IMR-90 (cell line): ENCODE data around the gene COL5A1. TPM values are rescaled to one million over a fixed set of nuclear protein-coding genes. Genes with fewer than 3 reads are reported as not detected.

Source experiments
- ATAC-seq: fragments of 200-7000 bp; cut with Tn5 transposase; 2 replicates; pipeline ENCODE4 v1.9.1; 2020; ENCODE audit warnings: low read depth, mild to moderate bottlenecking, moderate library complexity
- BruUV-seq: library from RNA; stranded (reverse); fragments of 400-500 nt; replicated peaks from 2 replicates; lab custom pipeline; 2021; lab: Mats Ljungman, UMichigan
- CTCF ChIA-PET: fragments of 300-600 bp; formaldehyde crosslinking; extraction: SDS; loops from one replicate; lab custom pipeline; 2021; ENCODE audit warnings: antibody characterized with exemption; lab: Yijun Ruan, JAX
- POLR2A ChIA-PET: fragments of 300-600 bp; sonication (Branson Sonifier 250); formaldehyde crosslinking; loops from one replicate; lab custom pipeline; 2022; ENCODE audit warnings: antibody characterized with exemption; ENCODE audit not compliant: unreplicated experiment; lab: Charles Lee
- DNase-seq: peaks from one replicate; pipeline ENCODE4 v3.0.0; 2013
- H2AFZ ChIP-seq: replicated peaks from 2 replicates; pipeline ENCODE3; 2013; ENCODE audit warnings: low read length, mild to moderate bottlenecking; ENCODE audit not compliant: poor library complexity
- H2AK5ac ChIP-seq: 2 replicates; pipeline ENCODE4 v1.6.1; 2013; ENCODE audit warnings: low read depth, low read length, inconsistent platforms
- H2AK9ac ChIP-seq: replicated peaks from 2 replicates; pipeline ENCODE3; 2013; ENCODE audit warnings: mild to moderate bottlenecking, low read depth, low read length, moderate library complexity; ENCODE audit not compliant: poor library complexity
- H2BK120ac ChIP-seq: 2 replicates; pipeline ENCODE4 v1.6.1; 2013; ENCODE audit warnings: low read depth, low read length, inconsistent platforms
- H2BK15ac ChIP-seq: 3 replicates; pipeline ENCODE4 v1.6.1; 2013; ENCODE audit warnings: low read depth, low read length, inconsistent platforms
- H2BK20ac ChIP-seq: 2 replicates; pipeline ENCODE4 v1.6.1; 2013; ENCODE audit warnings: low read depth, mild to moderate bottlenecking, inconsistent platforms, low read length, moderate library complexity
- H2BK5ac ChIP-seq: 2 replicates; pipeline ENCODE4 v1.6.1; 2013; ENCODE audit warnings: mild to moderate bottlenecking, low read depth, low read length, inconsistent platforms; ENCODE audit not compliant: poor library complexity, severe bottlenecking
- H3K14ac ChIP-seq: replicated peaks from 2 replicates; pipeline ENCODE4 v1.6.1; 2013; ENCODE audit warnings: low read depth, low read length, inconsistent platforms
- H3K18ac ChIP-seq: 2 replicates; pipeline ENCODE4 v1.6.1; 2013; ENCODE audit warnings: low read depth, low read length, control low read depth
- H3K23ac ChIP-seq: 2 replicates; pipeline ENCODE4 v1.6.1; 2013; ENCODE audit warnings: low read depth, low read length, inconsistent platforms
- H3K27ac ChIP-seq: 2 replicates; pipeline ENCODE4 v1.5.1; 2013; ENCODE audit warnings: mild to moderate bottlenecking, control low read depth, low read length; ENCODE audit not compliant: insufficient read depth
- H3K27me3 ChIP-seq: 2 replicates; pipeline ENCODE4 v1.6.1; 2013; ENCODE audit warnings: low read length; ENCODE audit not compliant: control insufficient read depth, insufficient read depth
- H3K36me3 ChIP-seq: 2 replicates; pipeline ENCODE4 v1.6.1; 2013; ENCODE audit warnings: low read length, mixed read lengths; ENCODE audit not compliant: control insufficient read depth, insufficient read depth
- H3K4ac ChIP-seq: 2 replicates; pipeline ENCODE4 v1.6.1; 2013; ENCODE audit warnings: low read depth, low read length, inconsistent platforms
- H3K4me1 ChIP-seq: 2 replicates; pipeline ENCODE4 v1.6.1; 2013; ENCODE audit warnings: low read length, mixed read lengths; ENCODE audit not compliant: control insufficient read depth, insufficient read depth
- H3K4me2 ChIP-seq: 2 replicates; pipeline ENCODE4 v1.6.1; 2013; ENCODE audit warnings: low read depth, mild to moderate bottlenecking, control low read depth, low read length, moderate library complexity
- H3K4me3 ChIP-seq: 2 replicates; pipeline ENCODE4 v1.5.1; 2013; ENCODE audit warnings: low read depth, mild to moderate bottlenecking, control low read depth, low read length, moderate library complexity; ENCODE audit not compliant: insufficient read depth
- H3K56ac ChIP-seq: 2 replicates; pipeline ENCODE4 v1.6.1; 2013; ENCODE audit warnings: low read length, inconsistent platforms; ENCODE audit not compliant: insufficient read depth; ENCODE audit errors: extremely low read depth
- H3K79me1 ChIP-seq, 2 experiments: 2 replicates each; pipeline ENCODE4 v1.6.1; 2013; ENCODE audit warnings: low read length in 2 of 2, inconsistent platforms in 1 of 2, low read depth in 1 of 2
- H3K9ac ChIP-seq: 2 replicates; pipeline ENCODE4 v1.6.1; 2013; ENCODE audit warnings: low read depth, low read length, control low read depth
- H3K9me1 ChIP-seq: 2 replicates; pipeline ENCODE4 v1.6.1; 2013; ENCODE audit warnings: low read length, inconsistent platforms; ENCODE audit not compliant: insufficient read depth
- H3K9me3 ChIP-seq: 2 replicates; pipeline ENCODE4 v1.6.1; 2013; ENCODE audit warnings: low read length; ENCODE audit not compliant: control insufficient read depth, insufficient read depth
- H4K20me1 ChIP-seq: 2 replicates; pipeline ENCODE4 v1.6.1; 2013; ENCODE audit warnings: low read length, inconsistent platforms; ENCODE audit not compliant: insufficient read depth
- H4K5ac ChIP-seq: 2 replicates; pipeline ENCODE4 v1.6.1; 2013; ENCODE audit warnings: mild to moderate bottlenecking, low read depth, low read length, control low read depth
- H4K8ac ChIP-seq, 2 experiments: 2 replicates each; pipeline ENCODE4 v1.6.1; 2013; ENCODE audit warnings: low read depth in 2 of 2, low read length in 2 of 2, control low read depth in 1 of 2, inconsistent platforms in 1 of 2
- H4K91ac ChIP-seq: 2 replicates; pipeline ENCODE4 v1.6.1; 2013; ENCODE audit warnings: low read depth, low read length, inconsistent platforms; ENCODE audit not compliant: insufficient read depth
- BHLHE40 ChIP-seq: fragments of 150-350 bp; IDR thresholded peaks from 2 replicates; pipeline ENCODE4 v1.6.1; 2016; ENCODE audit warnings: mild to moderate bottlenecking, low read depth, low read length
- CEBPB ChIP-seq: IDR thresholded peaks from 2 replicates; pipeline ENCODE4 v1.6.1; 2012; ENCODE audit warnings: low read depth, low read length, improper control_type of control experiment
- CHD1 ChIP-seq: IDR thresholded peaks from 2 replicates; pipeline ENCODE4 v1.6.1; 2012; ENCODE audit warnings: low read depth, low read length, improper control_type of control experiment
- MAFK ChIP-seq: IDR thresholded peaks from 2 replicates; pipeline ENCODE4 v1.6.1; 2012; ENCODE audit warnings: low read depth, low read length, improper control_type of control experiment
- MAZ ChIP-seq: IDR thresholded peaks from 2 replicates; pipeline ENCODE4 v1.6.1; 2012; ENCODE audit warnings: low read depth, mild to moderate bottlenecking, low read length, improper control_type of control experiment, moderate library complexity, borderline replicate concordance
- NFE2L2 ChIP-seq: fragments of 150-350 bp; IDR thresholded peaks from 2 replicates; pipeline ENCODE4 v1.6.1; 2016; ENCODE audit warnings: low read depth, mild to moderate bottlenecking, low read length
- POLR2A ChIP-seq: IDR thresholded peaks from 2 replicates; pipeline ENCODE4 v1.6.1; 2012; ENCODE audit warnings: mild to moderate bottlenecking, low read depth, low read length
- RAD21 ChIP-seq: IDR thresholded peaks from 2 replicates; pipeline ENCODE4 v1.6.1; 2012; ENCODE audit warnings: low read length, improper control_type of control experiment
- RFX5 ChIP-seq: IDR thresholded peaks from 2 replicates; pipeline ENCODE4 v1.8.0; 2012; ENCODE audit warnings: low read depth, mild to moderate bottlenecking, low read length, moderate library complexity
- SMC3 ChIP-seq: fragments of 150-350 bp; IDR thresholded peaks from 2 replicates; pipeline ENCODE4 v1.6.1; 2016; ENCODE audit warnings: low read depth, mild to moderate bottlenecking, antibody characterized with exemption, low read length, moderate library complexity
- WGBS, 2 experiments: methylation state at CpG; one replicate each; pipeline versions ENCODE4 v1.1.5 to v1.1.7; 2013; ENCODE audit warnings: missing lambda C conversion rate in 2 of 2; ENCODE audit not compliant: insufficient read length in 1 of 2; ENCODE audit errors: extremely low coverage in 2 of 2; 5-methylcytosine and 5-hydroxymethylcytosine counted together
- dilution Hi-C: fragments of 300-500 bp; cut with HindIII; formaldehyde crosslinking; loops from one replicate; pipeline ENCODE4 v1.14.3; 2018; ENCODE audit warnings: low sequenced_read_pairs; ENCODE audit not compliant: unreplicated experiment
- in situ Hi-C: fragments of 300-500 bp; cut with MboI; formaldehyde crosslinking; loops from 3 replicates; pipeline ENCODE4 v1.14.3; 2019; ENCODE audit warnings: low sequenced_read_pairs, inconsistent platforms, mixed read lengths
- intact Hi-C: fragments of 100-400 bp; cut with micrococcal nuclease; formaldehyde crosslinking; loops from 2 replicates; pipeline ENCODE4 v1.10.0; 2022
- polyA plus RNA-seq, 3 experiments: library from polyadenylated mRNA; depleted of rRNA; stranded (reverse); fragments of >200 nt; gene quantifications; 2 replicates each; pipeline ENCODE4 v1.2.3, GENCODE V29; 2012; ENCODE audit warnings: low replicate concordance in 1 of 3
- total RNA-seq: library from RNA; depleted of rRNA; stranded (reverse); fragments of >200 nt; gene quantifications from 2 replicates; pipeline ENCODE4 v1.2.3, GENCODE V29; 2012
- TF ChIP-seq, protein P1 (sequence below): conservative IDR thresholded peaks from 2 replicates; pipeline ENCODE4 v1.5.1; 2012; ENCODE audit warnings: mild to moderate bottlenecking, low read depth, low read length, improper control_type of control experiment

COL5A1 gene
- total and polyA plus RNA-seq, 2 of the 4 experiments (the other 2 are of a cell fraction): 19.2 to 173 TPM

DNA sequence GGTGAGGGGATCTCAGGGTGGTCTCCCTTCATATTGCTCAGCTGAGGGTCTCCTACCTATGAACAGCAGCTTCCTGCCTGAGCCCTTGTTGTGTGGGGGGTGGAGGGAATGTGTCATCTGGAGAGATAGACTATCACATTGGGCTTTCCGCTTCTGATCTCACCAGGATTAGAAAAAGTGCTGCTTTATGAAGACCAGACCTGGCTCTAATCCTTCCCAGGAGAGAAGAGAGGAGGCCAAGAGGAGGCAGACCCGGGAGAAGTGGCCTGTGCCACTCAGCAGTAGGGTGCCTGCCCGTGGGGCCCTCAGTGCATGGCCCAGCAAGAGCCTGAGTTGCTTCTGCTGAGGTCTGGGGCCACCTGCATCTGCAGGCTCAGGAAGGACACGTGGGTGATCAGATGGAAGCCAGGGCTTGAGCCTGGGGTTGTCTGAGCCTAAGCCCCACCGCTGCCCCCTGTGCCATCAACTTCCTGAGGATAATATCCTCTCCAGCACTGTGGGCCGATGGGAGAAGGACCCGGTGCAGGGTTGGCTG, 22.1 kb upstream of the COL5A1 start:
- TF ChIP-seq NFE2L2 (no peak), MAFK (no peak), RFX5 (no peak), CHD1 (no peak), SMC3 (no peak), BHLHE40 (no peak), MAZ (no peak), RAD21 (no peak), CEBPB (no peak), POLR2A (no peak)
- TF ChIP-seq, protein P1, sequence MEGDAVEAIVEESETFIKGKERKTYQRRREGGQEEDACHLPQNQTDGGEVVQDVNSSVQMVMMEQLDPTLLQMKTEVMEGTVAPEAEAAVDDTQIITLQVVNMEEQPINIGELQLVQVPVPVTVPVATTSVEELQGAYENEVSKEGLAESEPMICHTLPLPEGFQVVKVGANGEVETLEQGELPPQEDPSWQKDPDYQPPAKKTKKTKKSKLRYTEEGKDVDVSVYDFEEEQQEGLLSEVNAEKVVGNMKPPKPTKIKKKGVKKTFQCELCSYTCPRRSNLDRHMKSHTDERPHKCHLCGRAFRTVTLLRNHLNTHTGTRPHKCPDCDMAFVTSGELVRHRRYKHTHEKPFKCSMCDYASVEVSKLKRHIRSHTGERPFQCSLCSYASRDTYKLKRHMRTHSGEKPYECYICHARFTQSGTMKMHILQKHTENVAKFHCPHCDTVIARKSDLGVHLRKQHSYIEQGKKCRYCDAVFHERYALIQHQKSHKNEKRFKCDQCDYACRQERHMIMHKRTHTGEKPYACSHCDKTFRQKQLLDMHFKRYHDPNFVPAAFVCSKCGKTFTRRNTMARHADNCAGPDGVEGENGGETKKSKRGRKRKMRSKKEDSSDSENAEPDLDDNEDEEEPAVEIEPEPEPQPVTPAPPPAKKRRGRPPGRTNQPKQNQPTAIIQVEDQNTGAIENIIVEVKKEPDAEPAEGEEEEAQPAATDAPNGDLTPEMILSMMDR: no peak
- no peak overlapping the region for H2BK15ac ChIP-seq
- no peak overlapping the region for H3K23ac ChIP-seq
- CTCF ChIA-PET: no interaction called here
- intact Hi-C loops (no loop called here), dilution Hi-C loops (no loop called here), in situ Hi-C loops (no loop called here)
- H3K4me1 ChIP-seq: peaks cover 5% of the 10 kb centered on the region
- no peaks in the 10 kb centered on the region; the same call in 1 of the 2 replicates for H3K27me3 ChIP-seq
- H3K14ac ChIP-seq: no peak overlapping the region
- no peak overlapping the region for H4K8ac ChIP-seq
- no peaks in the 10 kb centered on the region for H3K36me3 ChIP-seq
- H4K5ac ChIP-seq: no peak overlapping the region
- no peak for DNase-seq
- no peaks in the 10 kb centered on the region for H3K9me3 ChIP-seq
- 0 out of 4 replicates have a peak, but pooled peaks cover 0 to 1% of the 10 kb centered on the region in 2 experiments for H3K79me1 ChIP-seq
- H4K20me1 ChIP-seq: no peaks in the 10 kb centered on the region
- H3K56ac ChIP-seq: no peak overlapping the region
- H3K9me1 ChIP-seq: peaks cover 6% of the 10 kb centered on the region; the same call in 1 of the 2 replicates
- H2BK5ac ChIP-seq: no peak overlapping the region
- no peak overlapping the region for H3K4me3 ChIP-seq
- H2AFZ ChIP-seq: no peak overlapping the region
- H2AK9ac ChIP-seq: no peak overlapping the region
- no peak overlapping the region for H2BK120ac ChIP-seq
- POLR2A ChIA-PET: no interaction called here
- H3K9ac ChIP-seq: no peak overlapping the region
- H3K18ac ChIP-seq: no peak overlapping the region
- H2AK5ac ChIP-seq: peak overlapping the region; percentile 40
- ATAC-seq: no peak
- no peak overlapping the region for H2BK20ac ChIP-seq
- no peak overlapping the region for H3K4ac ChIP-seq
- no peak overlapping the region for H3K4me2 ChIP-seq
- BruUV-seq: no TSS peak
- 74% methylated on average over 3 of the region's 7 CpGs; no CpG with 5 or more reads in 1 of the 2 experiments for WGBS, 2 experiments
- no peak overlapping the region for H3K27ac ChIP-seq
- H4K91ac ChIP-seq: no peak overlapping the region
